Stomach (tissue), 4 donors: ENCODE results near the gene FOSL1.

Experiments used
- CTCF ChIP-seq, 7 experiments: fragments of 450-650 bp in 4 of 7; fragments of 200-600 bp in 3 of 7; sonication (generic) in 3 of 7; IDR thresholded peaks; one replicate each; pipeline ENCODE4 v1.5.1; 2016 to 2019; ENCODE audit warnings: antibody characterized with exemption in 7 of 7, control low read depth in 2 of 7, mild to moderate bottlenecking in 1 of 7
- EP300 ChIP-seq: sonication (generic); formaldehyde crosslinking; IDR thresholded peaks from one replicate; pipeline ENCODE4 v1.6.1; 2017; ENCODE audit warnings: antibody characterized with exemption
- POLR2A ChIP-seq, 4 donors: fragments of 450-650 bp; IDR thresholded peaks; one replicate each; pipeline ENCODE4 v1.6.1; 2016; ENCODE audit warnings: antibody characterized with exemption in 4 of 4, control low read depth in 2 of 4, mild to moderate bottlenecking in 1 of 4, moderate library complexity in 1 of 4
- POLR2AphosphoS5 ChIP-seq, 3 donors: sonication (generic); formaldehyde crosslinking; IDR thresholded peaks; one replicate each; pipeline ENCODE4 v1.6.1; 2016; ENCODE audit warnings: antibody characterized with exemption in 3 of 3

- TF ChIP-seq POLR2A (IDR thresholded peaks at IDR 0.05) (no peak), CTCF (IDR thresholded peaks at IDR 0.05) (no peak), EP300 (no peak), POLR2AphosphoS5 (IDR thresholded peaks at IDR 0.05) (no peak)
These were observed 35.3 kb downstream of the FOSL1 start for GRCh38 chr11:65864706-65865471.
